ENCODE results near the gene C1D. TPM values are rescaled to one million over a fixed set of nuclear protein-coding genes. Genes with fewer than 3 reads are reported as not detected.

C1D gene
- total RNA-seq, 1 experiment from 2014 or later: 21.3 TPM

- ChIA-PET CTCF (no interaction called here), POLR2A (ENCODE audit: low non-redundant PET) (no interaction called here)
- H3K9me3 ChIP-seq (ENCODE audit: low read depth, low read length, poor library complexity, severe bottlenecking): no peaks in the 10 kb centered on the region
- no peak overlapping the region for H3K27ac ChIP-seq (ENCODE audit: low read depth, low read length, poor library complexity, severe bottlenecking)
- no peak for DNase-seq (ENCODE audit: low spot score)
- BruUV-seq (replicated peaks): no TSS peak
- no peaks in the 10 kb centered on the region for H3K36me3 ChIP-seq (ENCODE audit: insufficient read depth, low read length, poor library complexity, severe bottlenecking)
- H3K4me3 ChIP-seq (ENCODE audit: low read depth, low read length, poor library complexity, severe bottlenecking): no peak overlapping the region
- no peaks in the 10 kb centered on the region for H3K4me1 ChIP-seq (ENCODE audit: insufficient read depth, low read length, poor library complexity, severe bottlenecking)
- intact Hi-C loops (cut with micrococcal nuclease; ENCODE audit: unreplicated experiment): no loop called here
- no peak for TF ChIP-seq EZH2 (IDR thresholded peaks at IDR 0.05; ENCODE audit: borderline replicate concordance, low read depth, low read length, poor library complexity, severe bottlenecking)
- TF ChIP-seq CTCF (conservative IDR thresholded peaks at IDR 0.05; ENCODE audit: low read depth, low read length): no peak
- H3K27me3 ChIP-seq (replicated peaks; ENCODE audit: insufficient read depth, low read depth, low read length, poor library complexity): no peaks in the 10 kb centered on the region
Measured at GRCh38 chr2:68060652-68061051, 2.2 kb downstream of the C1D start.

- POLR2A ChIA-PET (ENCODE audit: low non-redundant PET): no interaction called here
- Histone ChIP-seq H3K36me3 (ENCODE audit: insufficient read depth, low read length, poor library complexity, severe bottlenecking) (no peaks in the 10 kb centered on the region), H3K27me3 (replicated peaks; ENCODE audit: insufficient read depth, low read depth, low read length, poor library complexity) (no peaks in the 10 kb centered on the region), H3K9me3 (ENCODE audit: low read depth, low read length, poor library complexity, severe bottlenecking) (no peaks in the 10 kb centered on the region), H3K27ac (ENCODE audit: low read depth, low read length, poor library complexity, severe bottlenecking) (no peak overlapping the region), H3K4me1 (ENCODE audit: insufficient read depth, low read length, poor library complexity, severe bottlenecking) (no peaks in the 10 kb centered on the region), H3K4me3 (ENCODE audit: low read depth, low read length, poor library complexity, severe bottlenecking) (no peak overlapping the region)
- no peak for DNase-seq (ENCODE audit: low spot score)
- intact Hi-C loops (cut with micrococcal nuclease; ENCODE audit: unreplicated experiment): no loop called here
- no TSS peak for BruUV-seq (replicated peaks)
- CTCF ChIA-PET: no interaction called here
- TF ChIP-seq EZH2 (IDR thresholded peaks at IDR 0.05; ENCODE audit: borderline replicate concordance, low read depth, low read length, poor library complexity, severe bottlenecking) (no peak), CTCF (conservative IDR thresholded peaks at IDR 0.05; ENCODE audit: low read depth, low read length) (no peak)
Measured at GRCh38 chr2:68059784-68060525, 2.8 kb downstream of the C1D start.

- TF ChIP-seq CTCF (conservative IDR thresholded peaks at IDR 0.05; ENCODE audit: low read depth, low read length) (no peak), EZH2 (IDR thresholded peaks at IDR 0.05; ENCODE audit: borderline replicate concordance, low read depth, low read length, poor library complexity, severe bottlenecking) (no peak)
- Histone ChIP-seq H3K27me3 (replicated peaks; ENCODE audit: insufficient read depth, low read depth, low read length, poor library complexity) (no peaks in the 10 kb centered on the region), H3K4me1 (ENCODE audit: insufficient read depth, low read length, poor library complexity, severe bottlenecking) (no peaks in the 10 kb centered on the region), H3K9me3 (ENCODE audit: low read depth, low read length, poor library complexity, severe bottlenecking) (no peaks in the 10 kb centered on the region), H3K36me3 (ENCODE audit: insufficient read depth, low read length, poor library complexity, severe bottlenecking) (no peaks in the 10 kb centered on the region), H3K4me3 (ENCODE audit: low read depth, low read length, poor library complexity, severe bottlenecking) (no peak overlapping the region), H3K27ac (ENCODE audit: low read depth, low read length, poor library complexity, severe bottlenecking) (no peak overlapping the region)
- ChIA-PET CTCF (no interaction called here), POLR2A (ENCODE audit: low non-redundant PET) (no interaction called here)
- intact Hi-C loops (cut with micrococcal nuclease; ENCODE audit: unreplicated experiment): no loop called here
- DNase-seq (ENCODE audit: low spot score): no peak
- BruUV-seq (replicated peaks): no TSS peak
Measured at GRCh38 chr2:68057658-68058396, 5.0 kb downstream of the C1D start.
